ENCODE results near the gene CDC42SE2.

CDC42SE2 gene

DNA sequence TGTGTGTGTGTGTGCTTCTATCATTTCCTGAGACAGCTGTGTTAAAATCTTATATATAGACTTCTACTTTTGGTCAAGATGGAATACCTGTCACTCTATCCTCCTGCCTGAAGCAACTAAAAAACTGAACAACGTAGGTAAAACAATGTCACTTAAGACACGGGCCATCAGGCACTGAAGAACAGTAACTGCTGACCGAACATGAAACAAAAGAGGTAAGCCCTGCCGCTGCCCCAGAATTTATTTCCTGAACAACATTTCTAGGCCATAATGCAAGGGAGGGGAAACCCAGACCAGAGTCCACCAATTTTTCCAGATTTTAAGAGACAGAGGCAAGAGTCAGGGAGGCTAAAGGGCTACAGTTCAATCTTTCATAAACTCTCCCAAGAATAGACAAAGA lies 156.0 kb downstream of the CDC42SE2 start:
- Histone ChIP-seq H3K4me3 (ENCODE audit: insufficient read depth, low read length, poor library complexity, severe bottlenecking) (no peak overlapping the region), H3K9me2 (replicated peaks; ENCODE audit: insufficient read depth, low read length) (no peaks in the 10 kb centered on the region), H3K27ac (ENCODE audit: low read depth, low read length) (no peak overlapping the region), H3K27me3 (ENCODE audit: low read length) (no peaks in the 10 kb centered on the region), H3K79me2 (ENCODE audit: insufficient read depth, low read length) (no peaks in the 10 kb centered on the region), H2AFZ (ENCODE audit: low read depth, low read length, severe bottlenecking) (no peak overlapping the region), H4K20me1 (ENCODE audit: low read depth, low read length) (no peaks in the 10 kb centered on the region), H3K9ac (ENCODE audit: low read length) (no peak overlapping the region), H3K36me3 (ENCODE audit: low read length) (peaks cover 26% of the 10 kb centered on the region), H3K4me2 (ENCODE audit: low read depth, low read length, poor library complexity, severe bottlenecking) (no peak overlapping the region), H3K9me3 (ENCODE audit: insufficient read depth, low read length) (no peaks in the 10 kb centered on the region), H3F3A (ENCODE audit: insufficient read depth) (peaks cover 14% of the 10 kb centered on the region)
- TF ChIP-seq, protein P1, sequence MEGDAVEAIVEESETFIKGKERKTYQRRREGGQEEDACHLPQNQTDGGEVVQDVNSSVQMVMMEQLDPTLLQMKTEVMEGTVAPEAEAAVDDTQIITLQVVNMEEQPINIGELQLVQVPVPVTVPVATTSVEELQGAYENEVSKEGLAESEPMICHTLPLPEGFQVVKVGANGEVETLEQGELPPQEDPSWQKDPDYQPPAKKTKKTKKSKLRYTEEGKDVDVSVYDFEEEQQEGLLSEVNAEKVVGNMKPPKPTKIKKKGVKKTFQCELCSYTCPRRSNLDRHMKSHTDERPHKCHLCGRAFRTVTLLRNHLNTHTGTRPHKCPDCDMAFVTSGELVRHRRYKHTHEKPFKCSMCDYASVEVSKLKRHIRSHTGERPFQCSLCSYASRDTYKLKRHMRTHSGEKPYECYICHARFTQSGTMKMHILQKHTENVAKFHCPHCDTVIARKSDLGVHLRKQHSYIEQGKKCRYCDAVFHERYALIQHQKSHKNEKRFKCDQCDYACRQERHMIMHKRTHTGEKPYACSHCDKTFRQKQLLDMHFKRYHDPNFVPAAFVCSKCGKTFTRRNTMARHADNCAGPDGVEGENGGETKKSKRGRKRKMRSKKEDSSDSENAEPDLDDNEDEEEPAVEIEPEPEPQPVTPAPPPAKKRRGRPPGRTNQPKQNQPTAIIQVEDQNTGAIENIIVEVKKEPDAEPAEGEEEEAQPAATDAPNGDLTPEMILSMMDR (IDR thresholded peaks at IDR 0.05; ENCODE audit: insufficient read depth, low read length, poor library complexity, severe bottlenecking): no peak
- TF ChIP-seq EZH2phosphoT487 (conservative IDR thresholded peaks at IDR 0.05; ENCODE audit: low read length): no peak

DNA sequence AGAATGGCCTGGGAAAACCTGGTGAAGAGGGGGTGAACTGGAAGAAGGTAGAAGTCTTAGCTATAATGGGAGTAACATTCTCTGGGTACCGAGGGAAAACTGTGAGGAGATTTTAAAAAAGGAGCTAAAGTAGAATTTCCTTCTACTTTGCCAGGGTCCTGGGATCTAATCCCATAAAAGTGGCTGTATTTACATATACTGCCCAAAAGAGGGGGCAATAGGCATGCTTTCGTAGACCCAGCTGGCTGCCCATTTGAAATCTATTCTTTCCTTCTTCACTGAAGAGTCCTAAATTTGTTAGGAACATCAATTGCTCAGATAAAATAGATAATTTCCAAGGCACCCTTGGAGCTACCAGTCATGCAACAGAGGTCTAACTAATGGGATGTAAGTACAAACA lies 159.2 kb downstream of the CDC42SE2 start:
- no peak overlapping the region for H3K4me2 ChIP-seq (ENCODE audit: low read depth, low read length, poor library complexity, severe bottlenecking)
- H3K9me2 ChIP-seq (replicated peaks; ENCODE audit: insufficient read depth, low read length): no peaks in the 10 kb centered on the region
- no peak for TF ChIP-seq EZH2phosphoT487 (conservative IDR thresholded peaks at IDR 0.05; ENCODE audit: low read length)
- TF ChIP-seq, protein P1 (IDR thresholded peaks at IDR 0.05; ENCODE audit: insufficient read depth, low read length, poor library complexity, severe bottlenecking): peak; percentile 17
- peaks cover 5% of the 10 kb centered on the region; the same call in 1 of the 2 replicates for H3F3A ChIP-seq (ENCODE audit: insufficient read depth)
- no peaks in the 10 kb centered on the region for H4K20me1 ChIP-seq (ENCODE audit: low read depth, low read length)
- no peak overlapping the region for H2AFZ ChIP-seq (ENCODE audit: low read depth, low read length, severe bottlenecking)
- no peak overlapping the region for H3K27ac ChIP-seq (ENCODE audit: low read depth, low read length)
- H3K9me3 ChIP-seq (ENCODE audit: insufficient read depth, low read length): no peaks in the 10 kb centered on the region
- peaks cover 33% of the 10 kb centered on the region; the same call in 1 of the 2 replicates for H3K36me3 ChIP-seq (ENCODE audit: low read length)
- H3K27me3 ChIP-seq (ENCODE audit: low read length): no peaks in the 10 kb centered on the region
- no peaks in the 10 kb centered on the region for H3K79me2 ChIP-seq (ENCODE audit: insufficient read depth, low read length)
- H3K9ac ChIP-seq (ENCODE audit: low read length): no peak overlapping the region
- no peak overlapping the region for H3K4me3 ChIP-seq (ENCODE audit: insufficient read depth, low read length, poor library complexity, severe bottlenecking)

DNA sequence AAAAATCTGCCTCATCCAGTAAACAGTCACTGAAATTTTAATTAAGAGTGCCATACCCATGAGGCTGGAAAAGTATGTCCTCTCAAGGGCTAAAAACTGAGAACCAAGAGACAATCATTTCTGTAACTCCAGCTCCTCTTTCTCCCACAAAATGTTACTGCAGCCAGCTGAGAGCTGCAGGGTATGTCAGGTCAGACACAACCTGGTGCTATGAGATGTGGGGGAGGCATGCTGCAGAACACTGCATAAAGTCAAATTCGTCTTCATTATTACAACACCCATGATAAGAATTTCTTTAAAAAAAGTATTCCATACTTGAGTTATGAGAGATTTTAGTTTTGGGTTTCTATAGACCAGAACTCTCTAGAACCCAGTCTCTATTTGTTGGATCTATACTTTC lies 162.2 kb downstream of the CDC42SE2 start:
- Histone ChIP-seq H3K36me3 (ENCODE audit: low read length) (peaks cover 51% of the 10 kb centered on the region), H3K79me2 (ENCODE audit: insufficient read depth, low read length) (no peaks in the 10 kb centered on the region; the same call in 1 of the 2 replicates), H3K4me3 (ENCODE audit: insufficient read depth, low read length, poor library complexity, severe bottlenecking) (no peak overlapping the region), H3K9ac (ENCODE audit: low read length) (no peak overlapping the region), H3K9me2 (replicated peaks; ENCODE audit: insufficient read depth, low read length) (no peaks in the 10 kb centered on the region), H3F3A (ENCODE audit: insufficient read depth) (0 out of 2 replicates have a peak, but pooled peaks cover 5% of the 10 kb centered on the region), H3K4me2 (ENCODE audit: low read depth, low read length, poor library complexity, severe bottlenecking) (no peak overlapping the region), H2AFZ (ENCODE audit: low read depth, low read length, severe bottlenecking) (no peak overlapping the region), H4K20me1 (ENCODE audit: low read depth, low read length) (0 out of 2 replicates have a peak, but pooled peaks cover 3% of the 10 kb centered on the region), H3K27me3 (ENCODE audit: low read length) (no peaks in the 10 kb centered on the region), H3K9me3 (ENCODE audit: insufficient read depth, low read length) (no peaks in the 10 kb centered on the region), H3K27ac (ENCODE audit: low read depth, low read length) (no peak overlapping the region)
- no peak for TF ChIP-seq EZH2phosphoT487 (conservative IDR thresholded peaks at IDR 0.05; ENCODE audit: low read length)
- TF ChIP-seq, protein P1 (IDR thresholded peaks at IDR 0.05; ENCODE audit: insufficient read depth, low read length, poor library complexity, severe bottlenecking): no peak
